Measurements from ENCODE around the gene NPLOC4.

NPLOC4 gene

DNA sequence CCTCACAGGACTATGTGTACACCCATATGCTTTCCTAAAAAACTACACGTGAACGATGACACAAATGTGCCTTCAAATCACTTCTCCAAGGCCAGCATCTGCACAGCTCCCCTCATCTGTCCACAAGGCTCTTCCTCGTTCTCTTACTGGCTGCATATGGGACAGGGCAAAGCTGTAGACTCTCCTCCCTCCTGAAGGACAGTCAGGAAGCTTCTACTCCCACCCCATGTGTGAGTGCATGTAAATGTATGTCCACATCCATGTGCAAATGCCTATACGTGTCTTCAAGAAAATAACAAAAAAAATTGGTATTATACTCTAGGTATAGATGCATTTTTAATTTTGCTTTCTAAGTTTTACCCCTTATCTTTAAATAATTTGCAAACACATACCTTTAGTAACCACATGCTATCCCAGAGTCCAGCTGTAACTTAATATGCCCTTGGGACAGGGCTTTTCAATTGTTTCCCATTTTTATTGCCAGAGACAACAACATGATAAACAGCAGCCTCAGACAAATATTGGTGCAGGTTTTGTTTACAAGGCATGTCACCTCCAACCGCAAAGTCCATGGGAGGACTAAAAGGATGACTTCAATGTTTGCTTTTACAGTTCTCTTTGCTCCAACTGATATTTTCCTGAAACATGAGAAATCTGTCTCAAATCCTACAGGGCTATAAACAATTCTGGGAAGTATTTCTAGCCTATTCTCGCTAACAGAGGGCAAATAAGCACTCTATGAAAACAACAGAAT lies 53.1 kb downstream of the NPLOC4 start:
- no peak for DNase-seq (ENCODE audit: low spot score)

DNA sequence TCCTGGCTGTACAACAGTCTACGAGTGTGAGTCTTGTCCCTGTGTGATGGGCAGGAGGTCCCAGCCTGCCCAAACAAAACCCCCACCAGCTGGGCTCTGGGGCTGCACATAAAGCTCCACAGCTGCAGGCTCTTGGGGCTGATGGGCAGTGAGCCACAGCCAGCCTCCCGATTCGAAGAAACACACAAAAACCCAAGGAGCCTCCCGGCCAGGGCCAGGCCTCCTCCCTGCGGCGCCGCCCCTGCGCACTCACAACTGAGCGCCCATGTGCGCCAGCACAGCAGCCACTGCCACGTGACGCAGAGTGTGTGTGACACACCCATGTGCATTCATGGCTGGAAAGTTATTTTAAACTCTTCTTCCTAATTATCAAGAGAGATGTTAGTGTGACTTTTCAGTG lies 54.2 kb downstream of the NPLOC4 start:
- DNase-seq (ENCODE audit: low spot score): no peak

DNA sequence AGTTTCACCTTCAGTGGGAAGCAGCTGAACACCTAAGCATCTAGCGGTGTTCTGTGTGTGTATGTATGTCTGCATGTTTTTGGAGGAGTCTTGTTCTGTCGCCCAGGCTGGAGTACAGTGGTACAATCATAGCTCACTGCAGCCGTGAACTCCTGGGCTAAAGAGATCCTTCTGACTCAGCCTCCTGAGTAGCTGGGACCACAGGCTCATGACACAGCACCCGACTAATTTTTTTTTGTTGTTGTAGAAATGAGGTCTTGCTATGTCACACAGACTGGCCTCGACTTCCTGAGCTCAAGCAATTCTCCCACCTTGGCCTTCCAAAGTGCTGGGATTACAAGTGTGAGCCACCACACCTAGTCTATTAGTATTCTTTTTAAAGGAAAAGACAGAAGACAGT lies 54.6 kb downstream of the NPLOC4 start:
- no peak for DNase-seq (ENCODE audit: low spot score)

GRCh38 chr17:81581758-81582157 lies 55.2 kb downstream of the NPLOC4 start:
- no peak for DNase-seq (ENCODE audit: low spot score)

- DNase-seq (ENCODE audit: low spot score): no peak
Observed at GRCh38 chr17:81580481-81580880, 56.4 kb downstream of the NPLOC4 start.

- no peak for DNase-seq (ENCODE audit: low spot score)
Observed at GRCh38 chr17:81579821-81580321, 57.0 kb downstream of the NPLOC4 start.

- DNase-seq (ENCODE audit: low spot score): no peak
Observed at GRCh38 chr17:81579298-81579697, 57.6 kb downstream of the NPLOC4 start.

GRCh38 chr17:81578561-81579225 lies 58.2 kb downstream of the NPLOC4 start:
- DNase-seq (ENCODE audit: low spot score): no peak

GRCh38 chr17:81578038-81578441 lies 58.9 kb downstream of the NPLOC4 start:
- DNase-seq (ENCODE audit: low spot score): no peak

GRCh38 chr17:81577278-81578000 lies 59.5 kb downstream of the NPLOC4 start:
- no peak for DNase-seq (ENCODE audit: low spot score)

DNA sequence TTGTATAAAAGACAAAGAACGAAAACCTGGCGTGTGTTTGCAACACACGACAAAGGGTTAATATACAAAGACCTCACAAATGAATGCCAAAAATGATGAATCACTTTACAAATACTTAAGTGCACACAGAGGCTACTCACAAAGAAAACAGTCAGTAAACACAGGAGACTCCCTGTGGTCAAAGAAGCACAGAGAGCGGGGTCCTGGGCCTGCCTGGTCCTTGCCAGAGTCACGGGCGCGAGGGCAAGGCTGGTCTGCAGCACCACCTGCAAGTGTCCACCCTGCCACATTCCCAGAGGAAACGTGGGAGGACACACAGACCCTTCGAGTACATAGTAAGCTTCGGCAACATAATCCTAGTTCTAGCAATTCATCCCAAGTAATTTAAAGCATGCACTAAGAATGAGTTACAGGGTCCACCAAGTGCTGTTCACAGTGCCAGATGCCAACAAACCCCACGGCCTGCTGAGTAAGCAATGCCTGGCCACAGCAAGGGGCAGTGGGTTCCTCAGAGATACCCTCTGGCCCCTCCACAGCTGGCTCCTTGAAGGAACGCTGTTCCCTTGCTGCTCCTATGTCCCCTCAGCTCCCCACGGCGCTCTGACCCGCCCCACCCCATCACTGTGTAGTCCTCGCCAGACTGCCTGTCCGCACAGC lies 60.2 kb downstream of the NPLOC4 start:
- DNase-seq (ENCODE audit: low spot score): no peak

GRCh38 chr17:81575836-81576235 lies 61.1 kb downstream of the NPLOC4 start:
- DNase-seq (ENCODE audit: low spot score): no peak

DNA sequence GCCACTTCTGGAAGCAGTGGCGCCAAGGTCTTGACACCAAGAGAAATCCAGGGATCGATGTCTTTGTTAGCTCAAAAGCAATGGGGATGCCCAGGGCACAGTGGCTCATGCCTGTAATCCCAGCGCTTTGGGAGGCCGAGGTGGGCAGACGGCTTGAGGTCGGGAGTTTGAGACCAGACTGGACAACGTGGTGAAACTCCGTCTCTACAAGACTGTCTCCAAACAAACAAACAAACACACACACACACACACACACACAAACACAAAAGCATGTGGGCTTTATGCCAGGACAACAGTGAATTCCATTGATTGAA lies 62.3 kb downstream of the NPLOC4 start:
- DNase-seq (ENCODE audit: low spot score): no peak

GRCh38 chr17:81573794-81574642 lies 62.9 kb downstream of the NPLOC4 start:
- no peak for DNase-seq (ENCODE audit: low spot score)

DNA sequence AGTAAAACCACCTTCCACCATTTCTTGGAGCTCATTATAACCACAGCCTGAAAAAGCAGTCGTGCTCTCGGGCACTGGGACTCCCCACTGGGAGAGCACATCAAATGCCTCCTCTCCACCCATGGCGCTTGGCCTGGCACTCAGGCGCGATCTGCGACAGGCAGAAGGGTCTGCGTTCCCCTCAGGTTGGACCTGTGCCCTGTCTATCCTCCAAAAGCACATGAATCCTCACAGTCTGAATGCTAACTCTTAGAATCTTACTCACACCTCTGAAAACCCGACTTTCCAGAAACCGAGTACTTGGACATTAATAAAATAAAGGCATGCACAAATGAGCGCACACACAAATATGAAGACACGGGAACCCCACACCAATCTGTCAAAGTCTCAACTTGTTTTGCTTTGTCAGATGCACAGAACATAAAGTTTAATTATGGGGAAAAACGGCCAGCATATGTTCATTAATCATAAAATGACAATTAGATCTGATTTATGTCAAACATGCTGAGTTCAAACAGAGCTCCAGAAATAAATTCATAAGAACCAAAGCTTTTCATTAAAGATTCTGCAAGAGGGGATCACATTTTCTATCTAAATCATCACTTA lies 64.2 kb downstream of the NPLOC4 start:
- no peak for DNase-seq (ENCODE audit: low spot score)

DNA sequence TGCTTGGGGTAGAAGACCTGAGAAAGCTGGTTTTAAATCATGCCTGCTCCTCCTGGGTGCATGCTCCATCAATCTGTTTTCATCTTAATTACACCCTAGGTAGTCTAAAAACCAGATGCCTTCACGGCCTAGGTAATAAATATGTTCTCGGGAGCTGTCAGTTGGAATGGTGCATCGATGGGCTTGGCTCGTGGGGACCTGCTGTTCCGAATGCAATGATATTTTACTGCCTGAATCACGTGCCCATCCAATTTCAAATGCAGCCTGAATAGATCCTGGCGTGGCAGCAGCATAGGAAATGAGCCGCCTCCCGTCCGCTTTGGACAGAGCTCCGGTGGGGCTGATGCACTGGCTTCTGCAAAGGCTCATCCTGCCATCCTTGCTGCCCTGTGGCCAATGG lies 65.9 kb downstream of the NPLOC4 start:
- no peak for DNase-seq (ENCODE audit: low spot score)

DNA sequence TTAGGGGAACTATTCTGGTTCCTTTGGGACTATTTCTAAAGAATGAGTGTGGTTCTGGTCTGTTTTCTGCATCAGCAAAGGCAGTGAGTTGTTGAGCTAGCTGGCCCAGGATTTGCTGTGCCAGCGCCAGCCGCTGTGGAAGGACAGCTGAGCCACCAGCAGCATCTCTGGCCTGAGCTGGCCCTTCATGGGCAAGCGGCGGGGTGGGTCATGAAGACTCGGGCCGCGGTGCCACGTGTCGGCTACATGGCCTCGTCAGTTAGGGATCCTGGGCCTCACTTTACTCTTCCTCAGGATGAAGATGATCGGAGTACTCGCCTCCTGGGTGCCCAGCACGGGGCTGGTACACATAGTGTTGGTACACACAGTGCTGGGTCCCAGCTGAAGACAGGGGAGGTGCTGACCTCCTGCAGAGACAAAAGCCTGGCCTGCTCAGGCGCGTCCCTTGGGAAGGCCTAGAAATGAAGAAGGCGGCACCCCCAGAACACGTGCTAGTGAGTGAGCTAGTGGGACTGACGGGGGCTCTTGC lies 66.9 kb downstream of the NPLOC4 start:
- no peak for DNase-seq (ENCODE audit: low spot score)

- no peak for DNase-seq (ENCODE audit: low spot score)
Observed at GRCh38 chr17:81568416-81568815, 68.5 kb downstream of the NPLOC4 start.

DNA sequence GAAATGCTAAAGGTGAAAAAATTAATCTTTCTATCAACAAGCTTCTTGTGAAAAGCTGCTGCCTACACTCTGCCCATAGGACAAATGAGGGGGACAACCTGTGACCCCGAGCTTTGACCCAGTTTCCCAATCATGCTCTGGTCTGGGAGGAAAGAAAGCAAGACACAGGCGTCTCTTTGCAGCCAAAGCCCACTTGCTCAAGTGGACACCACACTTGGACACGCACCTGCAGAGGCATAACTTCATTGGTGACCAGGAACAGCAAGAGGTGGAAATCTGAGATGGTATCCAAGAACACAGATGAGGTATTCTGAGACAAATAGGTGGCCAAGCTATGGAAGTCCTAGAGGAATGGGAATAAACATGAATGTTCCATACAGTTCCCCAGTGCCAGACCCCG lies 69.7 kb downstream of the NPLOC4 start:
- no peak for DNase-seq (ENCODE audit: low spot score)

DNA sequence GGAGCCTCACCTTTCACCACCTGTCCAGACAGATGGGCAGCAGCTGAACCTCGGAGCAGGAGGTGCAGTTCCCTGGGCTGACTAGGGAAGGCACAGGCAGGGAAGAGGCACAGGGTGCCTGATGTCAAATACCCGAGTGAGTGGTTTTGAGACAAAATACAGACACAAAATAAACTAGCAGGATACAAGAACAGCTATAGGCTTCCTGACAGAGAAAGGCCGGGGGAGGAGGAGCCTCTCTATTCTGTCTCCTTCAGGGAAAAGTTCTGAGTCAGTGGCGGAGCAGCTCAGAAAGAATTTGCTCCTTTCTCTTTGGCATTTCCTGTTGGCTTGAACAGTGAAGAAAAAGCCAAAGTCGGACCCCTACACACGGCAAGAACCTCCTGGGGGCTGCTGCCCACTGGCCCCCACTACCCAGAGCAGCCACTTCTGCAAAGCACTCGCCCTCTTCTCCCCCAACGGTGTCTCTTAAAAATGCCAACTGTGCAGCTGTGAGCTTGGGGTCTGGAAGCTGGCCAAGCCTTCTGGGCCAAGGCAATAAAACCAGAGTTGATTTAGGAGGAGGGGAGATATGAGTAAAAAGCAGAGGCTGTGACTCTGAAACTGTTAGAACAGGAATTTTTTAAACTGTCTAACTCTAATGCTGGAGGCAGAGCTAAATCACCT lies 70.3 kb downstream of the NPLOC4 start:
- peak; percentile 81 for DNase-seq (ENCODE audit: low spot score)
